CD4-positive, alpha-beta T cell treated with Interleukin-12 subunit alpha and Interleukin-12 subunit beta, for 1 hour (primary cell): ENCODE results near the gene HELZ.
A peak's percentile ranks its signal among the peaks of the same experiment; 100 is the strongest.
"Not testable (repeated sequence)": the region's sequence is repeated elsewhere in the genome, so short reads cannot be mapped to it uniquely, and the experiment has no call there.

ENCODE experiments used
- DNase-seq: peaks from one replicate; pipeline ENCODE4 v3.0.0-alpha.2; 2020

Gene HELZ

DNA sequence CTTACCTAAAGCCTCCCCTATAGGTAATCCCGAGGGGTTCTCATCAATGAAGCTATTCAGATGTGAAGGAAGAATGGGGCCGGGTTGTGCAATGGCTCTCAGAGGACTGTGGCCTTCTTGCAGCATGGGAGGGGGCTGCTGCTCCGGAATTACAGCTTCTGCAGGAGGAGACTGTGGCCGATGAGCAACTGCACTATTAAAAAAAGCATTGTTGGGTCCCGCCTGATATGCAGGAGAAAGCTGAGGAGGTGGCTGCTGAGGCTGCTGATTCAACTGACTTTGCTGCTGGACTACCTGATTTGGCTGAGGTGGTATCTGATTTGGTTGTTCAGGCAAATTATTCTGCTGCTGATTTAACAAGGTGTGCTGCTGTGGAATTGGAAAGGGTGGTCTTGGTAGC lies 135.9 kb downstream of the HELZ start:
- no peak for DNase-seq

DNA sequence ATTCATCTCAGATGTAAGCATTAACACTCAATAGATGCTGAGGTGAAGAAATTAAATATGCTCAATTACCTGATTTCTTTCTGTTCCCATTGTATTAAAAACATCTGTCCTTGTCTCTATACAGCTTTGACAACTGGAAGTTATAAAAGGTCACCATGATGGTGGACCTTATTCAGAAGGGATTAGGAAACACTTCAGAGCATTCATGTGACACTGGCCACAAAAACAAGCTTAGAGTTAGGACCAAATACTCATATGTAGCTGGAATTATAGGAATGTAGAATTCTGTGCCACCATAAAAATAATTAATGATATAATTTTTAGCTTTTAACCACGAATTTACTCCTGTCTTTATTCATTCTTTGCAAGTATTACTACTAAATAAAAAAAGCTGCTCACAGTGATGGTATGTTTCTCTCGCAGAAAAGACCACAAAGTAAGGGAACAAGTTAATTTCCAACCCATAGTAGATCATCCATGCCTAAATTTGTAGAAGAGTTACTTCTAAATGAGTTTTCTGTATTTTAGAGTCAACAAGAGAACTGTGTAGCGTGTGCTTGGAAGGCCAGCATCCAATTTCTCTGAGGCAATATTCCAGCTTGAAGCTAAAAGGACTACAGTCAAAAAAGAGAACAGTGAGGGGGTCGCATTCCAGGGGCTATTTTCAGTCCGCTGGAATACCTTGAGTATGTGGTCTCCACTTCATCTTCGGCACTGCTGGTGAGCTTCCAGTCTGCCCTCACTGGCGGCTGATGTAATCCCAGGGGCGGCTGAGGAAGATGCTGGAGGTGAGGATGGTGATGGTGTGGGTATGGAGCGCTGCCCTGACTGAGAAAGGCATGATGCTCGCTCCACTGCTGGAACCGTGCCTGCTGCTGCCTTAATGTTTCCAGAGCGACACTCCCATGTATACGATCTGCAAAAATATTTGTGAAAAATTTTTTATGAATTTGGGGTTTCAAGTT lies 136.9 kb downstream of the HELZ start:
- no peak for DNase-seq

DNA sequence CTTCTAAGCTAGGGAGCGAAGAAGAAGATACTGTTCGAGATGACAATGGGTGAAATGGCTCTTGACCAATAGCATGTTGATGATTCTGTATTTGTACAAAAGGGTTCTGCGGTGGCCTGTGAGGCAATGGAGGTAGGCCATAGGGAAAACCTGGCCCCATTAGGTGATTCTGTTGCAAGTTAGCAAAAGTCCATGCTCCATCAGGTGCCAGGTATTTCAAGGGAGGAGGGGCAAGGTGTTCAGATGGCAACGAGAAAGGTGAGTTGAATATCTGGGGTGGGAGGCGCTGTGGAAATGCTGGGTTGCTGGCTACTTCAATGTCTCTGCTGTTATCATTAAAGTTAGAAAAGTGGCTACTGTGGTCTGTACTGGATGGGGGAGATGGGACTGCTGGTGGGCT lies 137.8 kb downstream of the HELZ start:
- DNase-seq, result no peak

DNA sequence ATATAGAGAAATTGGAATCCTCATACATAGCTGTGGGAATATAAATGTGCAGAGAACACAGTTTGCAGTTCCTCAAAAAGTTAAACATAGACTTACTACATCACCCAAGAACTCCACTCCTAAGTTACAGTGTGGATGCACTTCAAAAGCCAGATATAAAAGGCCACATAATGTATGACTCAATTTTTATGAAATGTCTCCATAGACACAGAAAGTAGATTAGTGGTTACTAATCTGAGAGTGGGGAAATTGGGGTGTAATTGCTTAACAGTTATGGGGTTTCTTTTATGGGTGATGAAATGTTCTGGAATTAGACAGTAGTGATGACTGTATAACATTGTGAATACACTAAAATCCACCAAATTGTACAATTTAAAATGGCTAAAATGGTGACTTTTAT lies 139.8 kb downstream of the HELZ start:
- DNase-seq, result no peak

DNA sequence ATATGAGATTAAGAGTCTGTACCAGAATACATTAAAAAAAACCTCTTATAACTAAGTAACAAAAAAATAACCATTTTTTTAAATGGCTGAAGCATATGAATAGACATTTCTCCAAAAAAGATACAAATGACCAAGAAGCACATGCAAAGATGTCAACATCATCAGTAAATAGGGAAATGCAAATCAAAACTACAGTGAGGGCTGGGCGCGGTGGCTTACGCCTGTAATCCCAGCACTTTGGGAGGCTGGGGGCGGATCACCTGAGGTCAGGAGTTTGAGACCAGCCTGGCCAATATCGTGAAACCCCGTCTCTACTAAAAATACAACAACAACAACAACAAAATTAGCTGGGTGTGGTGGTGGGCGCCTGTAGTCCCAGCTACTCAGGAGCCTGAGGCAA lies 140.4 kb downstream of the HELZ start:
- DNase-seq, result not testable (repeated sequence)

- no peak for DNase-seq
Observed at GRCh38 chr17:67098006-67098405, 147.0 kb downstream of the HELZ start.

DNA sequence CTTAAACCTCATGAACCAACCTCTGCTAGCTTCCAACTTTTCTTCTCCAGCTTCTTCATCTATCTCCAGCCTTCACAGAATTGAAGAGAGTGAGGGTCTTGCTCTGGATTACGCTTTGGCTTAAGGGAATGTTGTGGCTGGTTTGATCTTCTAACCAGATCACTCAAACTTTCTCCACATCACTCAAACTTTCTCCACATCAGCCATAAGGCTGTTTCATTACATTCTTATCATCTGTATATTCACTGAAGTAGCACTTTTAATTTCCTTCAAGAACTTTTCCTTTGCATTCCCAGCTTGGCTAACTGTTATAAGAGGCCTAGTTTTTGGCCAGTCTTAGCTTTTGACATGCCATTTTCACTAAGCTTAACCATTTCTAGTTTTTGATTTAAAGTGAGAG lies 148.4 kb downstream of the HELZ start:
- no peak for DNase-seq

- DNase-seq, result no peak
Observed at GRCh38 chr17:67095803-67096202, 149.2 kb downstream of the HELZ start.

DNA sequence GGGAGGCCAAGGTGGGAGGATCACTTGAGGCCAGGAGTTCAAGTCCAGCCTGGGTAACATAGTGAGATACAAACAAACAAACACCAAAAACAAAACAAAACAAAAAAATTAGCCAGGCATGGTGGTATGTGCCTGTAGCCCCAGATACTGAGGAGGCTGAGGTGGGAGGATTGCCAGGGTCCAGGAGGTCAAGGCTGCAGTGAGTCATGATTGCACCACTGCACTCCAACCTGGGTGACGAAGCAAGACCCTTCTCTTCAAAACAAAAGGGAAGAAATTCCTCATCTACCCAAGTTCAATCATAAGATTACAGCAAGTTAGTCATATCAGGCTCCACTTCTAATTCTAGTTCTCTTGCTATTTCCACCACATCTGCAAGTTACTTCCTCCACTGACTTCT lies 149.7 kb downstream of the HELZ start:
- DNase-seq, result not testable (repeated sequence)

GRCh38 chr17:67093348-67093747 lies 151.6 kb downstream of the HELZ start:
- DNase-seq, result no peak

DNA sequence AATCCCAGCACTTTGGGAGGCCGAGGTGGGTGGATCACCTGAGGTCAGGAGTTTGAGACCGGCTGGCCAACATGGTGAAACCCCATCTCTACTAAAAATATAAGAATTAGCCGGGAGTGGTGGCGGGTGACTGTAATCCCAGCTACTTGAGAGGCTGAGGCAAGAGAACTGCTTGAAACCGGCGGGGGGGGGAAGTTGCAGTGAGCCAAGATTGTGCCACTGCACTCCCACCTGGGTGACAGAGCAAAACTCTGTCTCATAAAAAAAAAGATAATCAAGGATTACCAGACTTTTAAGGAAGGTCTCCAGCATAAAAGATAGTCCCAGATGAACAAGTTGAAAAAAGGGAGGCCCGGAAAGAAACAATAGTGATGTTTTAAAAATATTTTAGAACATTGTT lies 152.3 kb downstream of the HELZ start:
- DNase-seq, result not testable (repeated sequence)

DNA sequence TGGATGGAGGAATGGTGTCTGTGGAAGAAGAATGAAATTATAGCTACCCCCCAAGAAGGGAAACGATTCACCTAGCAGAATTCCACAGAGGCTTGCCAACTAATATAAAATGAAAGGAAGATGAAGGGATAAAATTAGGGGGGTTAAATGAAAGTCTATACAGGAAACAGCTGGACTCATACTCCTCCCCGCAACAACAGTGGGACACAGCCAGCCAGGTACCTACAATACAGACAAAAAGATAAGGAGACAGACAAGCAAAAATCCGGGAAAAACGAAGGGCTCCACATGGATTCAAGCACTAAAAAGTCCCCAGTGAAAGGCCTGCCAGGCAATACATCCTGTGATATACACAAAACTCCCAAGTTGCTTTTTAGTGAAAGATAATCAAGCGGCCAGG lies 152.7 kb downstream of the HELZ start:
- DNase-seq, result no peak

DNA sequence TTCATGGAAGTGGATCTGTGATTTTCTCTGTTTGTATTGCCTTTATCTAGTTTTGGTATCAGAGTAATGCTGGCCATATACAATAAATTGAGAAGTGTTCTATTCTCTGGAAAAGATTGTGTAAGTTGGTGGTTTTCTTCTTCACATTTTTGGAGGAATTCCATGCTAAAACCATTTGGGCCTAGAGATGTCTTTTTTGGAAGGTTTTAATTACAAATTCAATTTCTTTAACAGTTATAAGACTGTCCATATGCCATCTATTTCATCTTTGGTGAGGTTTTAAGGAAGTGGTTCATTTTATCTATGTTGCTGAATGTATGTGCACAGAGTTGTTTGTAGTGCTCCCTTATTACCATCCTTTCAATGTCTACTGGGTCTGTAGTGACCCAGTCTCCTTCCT lies 154.7 kb downstream of the HELZ start:
- no peak for DNase-seq

DNA sequence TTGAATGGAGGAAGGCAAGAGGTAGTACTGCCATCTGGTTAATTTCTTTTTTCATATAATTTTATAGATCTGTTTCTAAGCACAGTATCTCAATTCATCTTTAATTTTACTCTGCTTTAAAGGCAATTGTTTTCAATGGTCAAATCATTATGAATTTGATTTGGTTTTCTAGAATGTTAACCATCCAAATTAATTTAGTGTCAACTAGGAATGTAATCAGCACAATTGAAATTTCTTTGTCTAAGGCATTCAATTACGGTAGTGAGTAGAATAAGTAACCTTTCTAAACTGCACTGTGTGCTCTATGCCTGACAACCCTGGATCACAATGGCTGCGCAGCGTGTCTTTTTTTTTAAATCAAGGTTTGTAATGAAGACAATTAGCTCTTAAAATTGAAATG lies 156.4 kb downstream of the HELZ start:
- DNase-seq, result no peak

DNA sequence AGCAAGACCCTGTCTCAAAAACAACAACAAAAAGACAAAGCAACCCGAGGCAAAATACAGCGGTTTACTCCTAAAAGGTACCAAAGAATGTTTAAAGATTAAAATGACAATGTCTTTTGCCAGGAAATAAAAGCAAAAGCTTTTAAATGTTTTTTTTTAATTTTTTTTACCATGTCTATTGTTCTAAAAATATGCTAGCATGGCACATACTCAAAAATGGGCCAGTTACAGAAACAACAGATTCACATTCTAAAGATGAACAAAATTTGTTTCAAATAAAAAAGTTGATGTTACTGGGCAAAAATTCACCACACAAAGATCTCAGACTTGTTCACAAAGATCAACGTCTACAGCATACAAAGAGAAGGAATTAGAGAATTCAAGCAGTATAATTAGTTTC lies 159.6 kb downstream of the HELZ start:
- DNase-seq, result no peak

DNA sequence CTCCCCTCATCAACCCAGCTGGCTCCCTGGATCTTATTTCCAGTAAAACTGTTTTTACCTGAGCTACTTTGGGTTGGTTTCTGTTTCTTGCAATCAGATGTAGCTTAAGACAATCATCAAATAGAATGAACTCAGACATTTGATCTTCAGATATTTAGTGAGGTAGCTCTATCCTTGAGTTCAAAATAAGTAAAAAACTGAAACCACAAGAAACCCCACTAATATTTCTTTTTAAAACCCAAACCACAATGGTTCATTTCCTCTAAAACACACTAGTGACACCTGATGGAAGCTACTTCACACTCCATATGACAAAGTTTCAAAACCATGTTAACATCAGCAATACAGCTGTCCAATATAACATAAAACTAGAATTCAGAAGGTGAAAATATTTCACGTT lies 162.9 kb downstream of the HELZ start:
- peak; percentile 41 for DNase-seq

DNA sequence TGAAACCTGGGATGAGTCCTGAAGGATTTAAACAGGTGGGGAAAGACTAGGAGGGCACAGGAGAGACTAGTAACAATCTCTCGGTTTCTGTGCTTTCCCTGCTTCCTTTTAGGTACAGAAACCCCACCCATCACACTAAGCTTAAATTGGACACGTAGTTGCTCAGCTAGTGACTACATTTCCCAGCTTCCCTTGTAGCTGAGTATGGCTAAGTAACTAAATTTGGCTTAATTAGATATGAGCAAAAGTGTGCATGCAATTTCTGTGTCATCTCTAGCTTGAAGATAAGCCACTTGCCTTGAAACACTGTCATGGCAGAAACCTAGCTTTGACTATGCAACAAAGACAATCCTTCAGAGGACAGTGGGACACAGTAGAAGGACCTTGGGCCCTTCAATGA lies 164.2 kb downstream of the HELZ start:
- DNase-seq, result no peak

DNA sequence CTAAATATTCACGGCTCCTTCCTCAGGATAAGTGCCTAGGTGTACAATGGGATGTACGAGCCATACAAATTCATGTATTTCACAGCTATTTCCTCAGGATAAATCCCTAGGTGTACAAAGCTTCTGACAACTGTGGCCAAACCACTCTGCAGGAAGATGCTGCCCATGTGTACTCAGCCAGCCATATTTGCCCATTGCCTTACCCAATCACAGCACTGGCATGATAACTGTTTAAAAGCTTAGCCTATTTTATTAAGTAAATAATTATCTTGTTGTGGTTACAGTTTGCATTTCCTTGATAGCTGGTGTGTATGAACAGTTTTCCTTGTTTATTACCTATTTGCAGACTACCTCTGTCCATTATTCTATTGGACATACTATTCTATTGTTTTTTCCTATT lies 165.5 kb downstream of the HELZ start:
- no peak for DNase-seq

- DNase-seq, result no peak
Observed at GRCh38 chr17:67078292-67078691, 166.7 kb downstream of the HELZ start.

DNA sequence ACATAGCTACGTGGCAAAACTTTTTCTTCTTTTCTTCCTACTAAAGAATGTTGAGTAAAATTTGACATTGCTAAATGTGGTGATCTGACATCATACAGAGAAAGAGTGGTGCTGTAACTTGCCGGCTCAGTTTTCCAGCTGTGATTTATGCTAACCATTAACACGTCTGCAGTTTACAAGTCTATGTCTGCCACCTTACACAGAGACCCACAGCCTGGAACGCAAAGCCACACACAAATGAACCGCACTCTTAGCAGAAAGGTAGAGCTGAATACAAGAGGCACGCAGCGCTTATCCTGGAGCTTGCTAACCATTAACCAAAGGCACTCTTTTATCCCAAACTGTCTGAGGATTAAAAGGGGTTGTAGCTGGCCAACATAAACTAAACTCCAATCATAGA lies 168.7 kb downstream of the HELZ start:
- no peak for DNase-seq

- no peak for DNase-seq
Observed at GRCh38 chr17:67074781-67075180, 170.2 kb downstream of the HELZ start.

- no peak for DNase-seq
Observed at GRCh38 chr17:67072885-67073284, 172.1 kb downstream of the HELZ start.

- no peak for DNase-seq
Observed at GRCh38 chr17:67071595-67071994, 173.4 kb downstream of the HELZ start.

- DNase-seq, result no peak
Observed at GRCh38 chr17:67069603-67070136, 175.3 kb downstream of the HELZ start.

GRCh38 chr17:67068999-67069398 lies 176.0 kb downstream of the HELZ start:
- no peak for DNase-seq
